H9 (cell line): ENCODE data around the gene LSS. TPM values are rescaled to one million over a fixed set of nuclear protein-coding genes. Genes with fewer than 3 reads are reported as not detected.

ENCODE experiments used
- DNase-seq: peaks from one replicate; pipeline ENCODE4 v3.0.0-alpha.2; 2017
- H2AFZ ChIP-seq: one replicate; pipeline ENCODE4 v1.6.1; 2013; ENCODE audit warnings: mild to moderate bottlenecking, low read length, control low read depth, moderate library complexity
- H2AK5ac ChIP-seq: 2 replicates; pipeline ENCODE4 v1.6.1; 2013; ENCODE audit warnings: low read length, control low read depth, mixed read lengths; ENCODE audit not compliant: insufficient read length
- H2BK120ac ChIP-seq: one replicate; pipeline ENCODE4 v1.6.1; 2013; ENCODE audit warnings: low read depth, mild to moderate bottlenecking, low read length, control low read depth, inconsistent platforms; ENCODE audit not compliant: poor library complexity, severe bottlenecking
- H2BK12ac ChIP-seq: 2 replicates; pipeline ENCODE4 v1.6.1; 2013; ENCODE audit warnings: low read length, control low read depth, mixed read lengths, low read depth; ENCODE audit not compliant: insufficient read length
- H2BK15ac ChIP-seq: 2 replicates; pipeline ENCODE4 v1.6.1; 2013; ENCODE audit warnings: low read depth, low read length, control low read depth
- H2BK20ac ChIP-seq: one replicate; pipeline ENCODE4 v1.6.1; 2013; ENCODE audit warnings: low read depth, mild to moderate bottlenecking, low read length, control low read depth, inconsistent platforms; ENCODE audit not compliant: poor library complexity, severe bottlenecking
- H2BK5ac ChIP-seq: 2 replicates; pipeline ENCODE4 v1.6.1; 2013; ENCODE audit warnings: low read length, control low read depth, mixed read lengths; ENCODE audit not compliant: insufficient read length
- H3K14ac ChIP-seq: 2 replicates; pipeline ENCODE4 v1.6.1; 2013; ENCODE audit warnings: low read length, control low read depth; ENCODE audit not compliant: insufficient read depth
- H3K18ac ChIP-seq: 2 replicates; pipeline ENCODE4 v1.6.1; 2013; ENCODE audit warnings: low read depth, mild to moderate bottlenecking, mixed read lengths, low read length, control low read depth; ENCODE audit not compliant: insufficient read length
- H3K23ac ChIP-seq: 2 replicates; pipeline ENCODE4 v1.6.1; 2013; ENCODE audit warnings: low read length, control low read depth, mixed read lengths, low read depth; ENCODE audit not compliant: insufficient read length
- H3K23me2 ChIP-seq: 2 replicates; pipeline ENCODE4 v1.6.1; 2013; ENCODE audit warnings: low read depth, mild to moderate bottlenecking, mixed read lengths, low read length, control low read depth; ENCODE audit not compliant: insufficient read length, poor library complexity, severe bottlenecking
- H3K27ac ChIP-seq: 2 replicates; pipeline ENCODE4 v1.5.1; 2013; ENCODE audit warnings: low read length, control low read depth, mixed read lengths, low read depth; ENCODE audit not compliant: insufficient read length
- H3K27me3 ChIP-seq: 2 replicates; pipeline ENCODE4 v1.6.1; 2013; ENCODE audit warnings: low read length, control low read depth, inconsistent platforms; ENCODE audit not compliant: insufficient read depth
- H3K4ac ChIP-seq: 2 replicates; pipeline ENCODE4 v1.6.1; 2013; ENCODE audit warnings: low read depth, mild to moderate bottlenecking, control low read depth, inconsistent platforms, low read length, moderate library complexity
- H3K4me1 ChIP-seq: 2 replicates; pipeline ENCODE4 v1.6.1; 2013; ENCODE audit warnings: low read length, control low read depth, inconsistent platforms; ENCODE audit not compliant: insufficient read depth
- H3K4me2 ChIP-seq: 2 replicates; pipeline ENCODE4 v1.6.1; 2013; ENCODE audit warnings: low read length, control low read depth, mixed read lengths; ENCODE audit not compliant: insufficient read length, insufficient read depth
- H3K56ac ChIP-seq: 2 replicates; pipeline ENCODE4 v1.6.1; 2013; ENCODE audit warnings: low read depth, mild to moderate bottlenecking, mixed read lengths, low read length, control low read depth; ENCODE audit not compliant: insufficient read length
- H3K79me1 ChIP-seq: 2 replicates; pipeline ENCODE4 v1.6.1; 2013; ENCODE audit warnings: low read depth, mild to moderate bottlenecking, moderate library complexity, low read length, control low read depth, inconsistent platforms; ENCODE audit not compliant: insufficient read depth, poor library complexity, severe bottlenecking
- H3K79me2 ChIP-seq: 2 replicates; pipeline ENCODE4 v1.6.1; 2013; ENCODE audit warnings: low read length, control low read depth, inconsistent platforms; ENCODE audit not compliant: insufficient read depth
- H3K9ac ChIP-seq: 2 replicates; pipeline ENCODE4 v1.6.1; 2013; ENCODE audit warnings: low read length, control low read depth, mixed read lengths; ENCODE audit not compliant: insufficient read length; ENCODE audit errors: extremely low read depth
- H3K9me3 ChIP-seq: one replicate; pipeline ENCODE4 v1.6.1; 2013; ENCODE audit warnings: low read depth, low read length, inconsistent platforms; ENCODE audit not compliant: control insufficient read depth
- H3T11ph ChIP-seq: one replicate; pipeline ENCODE4 v1.6.1; 2013; ENCODE audit warnings: mild to moderate bottlenecking, low read length, control low read depth, inconsistent platforms
- H4K20me1 ChIP-seq: one replicate; pipeline ENCODE4 v1.6.1; 2013; ENCODE audit not compliant: control insufficient read depth, insufficient read length, insufficient read depth
- H4K5ac ChIP-seq: 2 replicates; pipeline ENCODE4 v1.6.1; 2013; ENCODE audit warnings: low read depth, mild to moderate bottlenecking, mixed read lengths, low read length, control low read depth; ENCODE audit not compliant: insufficient read length
- H4K8ac ChIP-seq: replicated peaks from 2 replicates; pipeline ENCODE4 v1.6.1; 2013; ENCODE audit warnings: low read length, control low read depth, mixed read lengths, low read depth; ENCODE audit not compliant: insufficient read length
- H4K91ac ChIP-seq: 2 replicates; pipeline ENCODE4 v1.6.1; 2013; ENCODE audit warnings: low read depth, mild to moderate bottlenecking, moderate library complexity, mixed read lengths, low read length, control low read depth; ENCODE audit not compliant: insufficient read length
- H3K27ac Mint-ChIP-seq, 3 experiments: 2 replicates in 2 of 3; 3 replicates in 1 of 3; pipeline ENCODE4 v1.8.0; 2020 to 2021; ENCODE audit warnings: mixed read lengths in 3 of 3, mild to moderate bottlenecking in 1 of 3, moderate library complexity in 1 of 3
- H3K27me3 Mint-ChIP-seq: 2 replicates; pipeline ENCODE4 v1.8.0; 2021; ENCODE audit warnings: low read depth, mild to moderate bottlenecking, moderate library complexity, mixed read lengths
- H3K36me3 Mint-ChIP-seq, 3 experiments: 2 replicates in 2 of 3; 3 replicates in 1 of 3; pipeline ENCODE4 v1.8.0; 2020 to 2021; ENCODE audit warnings: low read depth in 3 of 3, mixed read lengths in 3 of 3; ENCODE audit not compliant: insufficient read depth in 1 of 3
- H3K4me1 Mint-ChIP-seq, 2 experiments: 2 replicates each; pipeline ENCODE4 v1.8.0; 2020; ENCODE audit warnings: mixed read lengths in 2 of 2
- H3K4me3 Mint-ChIP-seq, 2 experiments: 2 replicates in 1 of 2; 3 replicates in 1 of 2; pipeline ENCODE4 v1.8.0; 2020 to 2021; ENCODE audit warnings: mild to moderate bottlenecking in 2 of 2, mixed read lengths in 2 of 2, moderate library complexity in 1 of 2
- H3K9me3 Mint-ChIP-seq, 2 experiments: 2 replicates in 1 of 2; 3 replicates in 1 of 2; pipeline ENCODE4 v1.8.0; 2020; ENCODE audit warnings: mild to moderate bottlenecking in 2 of 2, mixed read lengths in 2 of 2, moderate library complexity in 1 of 2
- WGBS: extraction: QIAGEN DNeasy Blood & Tissue Kit; methylation state at CpG from one replicate; pipeline ENCODE4 v1.1.7; 2013; ENCODE audit warnings: missing lambda C conversion rate, low lambda C conversion rate, mixed read lengths; ENCODE audit not compliant: insufficient read length; ENCODE audit errors: extremely low coverage; 5-methylcytosine and 5-hydroxymethylcytosine counted together
- total RNA-seq: library from RNA; stranded (reverse); gene quantifications from 2 replicates; pipeline ENCODE4 v1.2.1, GENCODE V29; 2021
- TF ChIP-seq, protein P1 (sequence below): fragments of 200-600 bp; sonication (generic); conservative IDR thresholded peaks from 3 replicates; pipeline ENCODE4 v1.8.0; 2021; ENCODE audit warnings: antibody characterized with exemption, mild to moderate bottlenecking

The LSS gene
- total RNA-seq, 1 experiment from 2014 or later, result 69.2 TPM

DNA sequence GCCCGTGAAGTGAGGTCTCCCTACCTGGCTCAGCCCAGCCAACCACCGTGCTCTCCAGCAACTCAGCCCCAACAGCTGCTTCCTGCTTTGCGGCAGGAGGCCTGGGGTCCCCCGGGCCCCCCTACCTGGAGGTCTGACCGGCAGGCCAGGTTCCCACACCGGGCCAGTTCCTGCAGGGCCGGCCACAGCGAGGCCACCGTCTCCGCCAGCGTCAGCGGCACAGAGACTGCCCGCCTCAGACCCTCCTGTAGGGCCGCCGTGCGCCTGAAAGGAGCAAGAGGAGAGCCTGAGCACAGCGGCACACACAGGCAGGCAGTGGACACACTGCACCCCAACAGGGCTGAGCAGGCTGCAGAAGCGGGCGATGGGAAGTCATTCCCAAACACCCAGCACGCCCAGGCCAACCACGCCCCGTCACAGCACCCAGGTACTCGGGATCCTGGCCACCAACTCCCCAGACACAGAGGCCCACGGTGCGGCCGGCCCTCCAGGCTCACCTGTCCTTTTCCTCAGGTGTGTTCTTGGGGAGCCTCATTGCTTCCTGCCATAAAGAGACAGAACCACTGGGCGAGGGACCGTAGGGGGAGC is 90.1 kb downstream of the LSS start:
- Histone ChIP-seq H3K79me1 (no peaks in the 10 kb centered on the region), H2BK5ac (no peak overlapping the region), H3K27me3 (no peaks in the 10 kb centered on the region; the same call in 1 of the 2 replicates), H3K4me1 (no peaks in the 10 kb centered on the region), H4K91ac (no peak overlapping the region), H2BK120ac (no peak overlapping the region), H3K18ac (no peak overlapping the region), H3K9me3 (no peaks in the 10 kb centered on the region), H2BK12ac (no peak overlapping the region), H3K14ac (no peak overlapping the region), H3K4me2 (no peak overlapping the region), H3K27ac (no peak overlapping the region), H4K8ac (no peak overlapping the region), H3K56ac (no peak overlapping the region), H2BK15ac (no peak overlapping the region), H3T11ph (no peak overlapping the region), H3K4ac (no peak overlapping the region), H4K5ac (no peak overlapping the region), H2BK20ac (no peak overlapping the region), H3K23ac (no peak overlapping the region), H2AK5ac (no peak overlapping the region), H3K23me2 (no peaks in the 10 kb centered on the region), H2AFZ (no peak overlapping the region), H3K9ac (no peak overlapping the region), H4K20me1 (no peaks in the 10 kb centered on the region), H3K79me2 (no peaks in the 10 kb centered on the region)
- no CpG with 5 or more reads among the region's 28 CpGs for WGBS
- H3K27me3 Mint-ChIP-seq, result peaks cover 36% of the 10 kb centered on the region
- DNase-seq, result no peak
- H3K4me1 Mint-ChIP-seq, result peaks cover 22 to 27% of the 10 kb centered on the region in 2 experiments
- peak overlapping the region in 1 of 3 experiments; percentile 31; a peak in 1 of 7 replicates for H3K27ac Mint-ChIP-seq
- TF ChIP-seq, protein P1, sequence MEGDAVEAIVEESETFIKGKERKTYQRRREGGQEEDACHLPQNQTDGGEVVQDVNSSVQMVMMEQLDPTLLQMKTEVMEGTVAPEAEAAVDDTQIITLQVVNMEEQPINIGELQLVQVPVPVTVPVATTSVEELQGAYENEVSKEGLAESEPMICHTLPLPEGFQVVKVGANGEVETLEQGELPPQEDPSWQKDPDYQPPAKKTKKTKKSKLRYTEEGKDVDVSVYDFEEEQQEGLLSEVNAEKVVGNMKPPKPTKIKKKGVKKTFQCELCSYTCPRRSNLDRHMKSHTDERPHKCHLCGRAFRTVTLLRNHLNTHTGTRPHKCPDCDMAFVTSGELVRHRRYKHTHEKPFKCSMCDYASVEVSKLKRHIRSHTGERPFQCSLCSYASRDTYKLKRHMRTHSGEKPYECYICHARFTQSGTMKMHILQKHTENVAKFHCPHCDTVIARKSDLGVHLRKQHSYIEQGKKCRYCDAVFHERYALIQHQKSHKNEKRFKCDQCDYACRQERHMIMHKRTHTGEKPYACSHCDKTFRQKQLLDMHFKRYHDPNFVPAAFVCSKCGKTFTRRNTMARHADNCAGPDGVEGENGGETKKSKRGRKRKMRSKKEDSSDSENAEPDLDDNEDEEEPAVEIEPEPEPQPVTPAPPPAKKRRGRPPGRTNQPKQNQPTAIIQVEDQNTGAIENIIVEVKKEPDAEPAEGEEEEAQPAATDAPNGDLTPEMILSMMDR, result no peak
- peaks cover 6 to 7% (median 7%) of the 10 kb centered on the region in 3 experiments; a peak in 5 of 7 replicates for H3K36me3 Mint-ChIP-seq
- no peak overlapping the region for H3K4me3 Mint-ChIP-seq
- H3K9me3 Mint-ChIP-seq, result no peaks in the 10 kb centered on the region

Other genes with a start within 250 kb of the LSS start
- 193 and 194 TPM in 2 replicates for gene COL6A1, start 247.0 kb downstream of the LSS start, total RNA-seq
- gene COL6A2, start 130.7 kb downstream of the LSS start, total RNA-seq, result 124 and 129 TPM in 2 replicates
- 6.7 and 6.8 TPM in 2 replicates for gene FTCD, start 73.2 kb downstream of the LSS start, total RNA-seq
- 32.8 and 36.0 TPM in 2 replicates for gene SPATC1L, start 44.3 kb downstream of the LSS start, total RNA-seq
- gene MCM3AP, start 56.8 kb upstream of the LSS start, total RNA-seq, result 113 and 124 TPM in 2 replicates
- 26.2 and 26.5 TPM in 2 replicates for gene YBEY, start 57.6 kb upstream of the LSS start, total RNA-seq
- 17.2 and 19.1 TPM in 2 replicates for gene C21orf58, start 95.1 kb upstream of the LSS start, total RNA-seq
- gene PCNT, start 95.4 kb upstream of the LSS start, total RNA-seq, result 39.6 and 40.6 TPM in 2 replicates
- gene DIP2A, start 230.1 kb upstream of the LSS start, total RNA-seq, result 23.0 and 25.2 TPM in 2 replicates